Fibroblast of lung (primary cell): Measurements from ENCODE around the gene FOXD4.
"Not testable (repeated sequence)": the region's sequence is repeated elsewhere in the genome, so short reads cannot be mapped to it uniquely, and the experiment has no call there.

Experiments
- EZH2 ChIP-seq: IDR thresholded peaks from 2 replicates; pipeline ENCODE4 v1.5.1; 2012; ENCODE audit warnings: low read length, control low read depth, mild to moderate bottlenecking; ENCODE audit errors: missing control alignments
- TF ChIP-seq, protein P1 (sequence below), 2 donors: IDR thresholded peaks in 1 of 2; conservative IDR thresholded peaks in 1 of 2; 1 replicate in 1 of 2; 2 replicates in 1 of 2; pipeline ENCODE4 v1.5.1; 2011 to 2012; ENCODE audit warnings: low read length in 2 of 2, control low read depth in 1 of 2, inconsistent platforms in 1 of 2, low read depth in 1 of 2, mild to moderate bottlenecking in 1 of 2

DNA sequence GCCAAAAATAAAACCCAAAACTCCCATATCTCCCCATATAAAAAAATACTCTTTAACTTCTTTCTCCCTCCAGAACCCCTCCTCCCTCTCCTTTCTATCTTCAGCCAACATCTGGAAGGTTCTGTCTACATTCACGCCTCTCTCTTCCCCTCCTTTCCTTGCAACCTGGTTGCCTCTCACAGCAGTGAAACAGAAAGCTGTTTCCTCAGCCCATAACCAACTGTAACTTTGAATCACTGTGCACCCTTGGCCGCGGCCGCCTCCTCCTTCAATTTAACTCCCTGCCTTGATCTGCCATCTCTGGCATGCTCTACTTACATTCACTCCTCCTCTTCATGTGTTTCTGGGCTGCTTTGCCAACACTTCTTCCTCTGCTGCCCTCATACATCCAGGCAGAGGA lies 23.2 kb downstream of the FOXD4 start:
- TF ChIP-seq, protein P1, sequence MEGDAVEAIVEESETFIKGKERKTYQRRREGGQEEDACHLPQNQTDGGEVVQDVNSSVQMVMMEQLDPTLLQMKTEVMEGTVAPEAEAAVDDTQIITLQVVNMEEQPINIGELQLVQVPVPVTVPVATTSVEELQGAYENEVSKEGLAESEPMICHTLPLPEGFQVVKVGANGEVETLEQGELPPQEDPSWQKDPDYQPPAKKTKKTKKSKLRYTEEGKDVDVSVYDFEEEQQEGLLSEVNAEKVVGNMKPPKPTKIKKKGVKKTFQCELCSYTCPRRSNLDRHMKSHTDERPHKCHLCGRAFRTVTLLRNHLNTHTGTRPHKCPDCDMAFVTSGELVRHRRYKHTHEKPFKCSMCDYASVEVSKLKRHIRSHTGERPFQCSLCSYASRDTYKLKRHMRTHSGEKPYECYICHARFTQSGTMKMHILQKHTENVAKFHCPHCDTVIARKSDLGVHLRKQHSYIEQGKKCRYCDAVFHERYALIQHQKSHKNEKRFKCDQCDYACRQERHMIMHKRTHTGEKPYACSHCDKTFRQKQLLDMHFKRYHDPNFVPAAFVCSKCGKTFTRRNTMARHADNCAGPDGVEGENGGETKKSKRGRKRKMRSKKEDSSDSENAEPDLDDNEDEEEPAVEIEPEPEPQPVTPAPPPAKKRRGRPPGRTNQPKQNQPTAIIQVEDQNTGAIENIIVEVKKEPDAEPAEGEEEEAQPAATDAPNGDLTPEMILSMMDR (conservative IDR thresholded peaks at IDR 0.05 in 1 of 2, IDR thresholded peaks at IDR 0.05 in 1 of 2; ENCODE audit: low read depth in 1 of 2, low read length in 2 of 2), result not testable (repeated sequence)
- not testable (repeated sequence) for TF ChIP-seq EZH2
